Measurements from ENCODE around the gene DHRS2.

DNA sequence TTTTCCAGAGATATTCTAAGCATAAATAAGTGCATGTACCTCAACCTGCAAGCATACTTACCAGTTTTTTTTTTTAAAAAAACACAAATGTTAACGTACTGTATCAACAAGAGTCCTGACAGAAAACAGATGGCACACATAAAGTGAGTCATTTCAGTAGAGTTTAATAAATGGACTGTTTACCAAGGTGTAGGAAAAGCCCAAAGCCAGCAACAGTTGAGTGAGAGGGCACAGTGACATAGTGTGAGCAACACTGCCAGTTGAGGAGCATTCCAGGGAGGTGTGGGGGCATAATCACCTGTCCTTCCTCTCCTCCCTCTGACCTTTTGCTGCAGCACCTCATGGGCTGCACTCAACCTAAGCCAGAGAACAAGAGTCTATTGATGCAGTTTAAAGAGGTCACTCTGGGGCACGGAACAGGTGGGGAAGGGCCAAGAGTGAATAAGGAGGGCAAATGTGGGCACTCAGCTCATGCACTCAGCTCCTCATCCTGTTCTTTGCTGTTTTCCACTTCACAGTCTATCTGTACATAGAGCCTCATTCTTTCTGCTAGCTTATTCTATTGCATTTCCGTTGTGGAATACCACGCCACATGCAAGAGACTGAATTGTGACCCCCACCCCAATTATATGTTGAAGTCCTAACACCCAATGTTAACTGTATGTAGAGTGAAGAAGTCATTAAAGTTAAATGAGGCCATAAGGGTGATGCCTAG, 29.3 kb downstream of the DHRS2 start:
- TF ChIP-seq, protein P1, sequence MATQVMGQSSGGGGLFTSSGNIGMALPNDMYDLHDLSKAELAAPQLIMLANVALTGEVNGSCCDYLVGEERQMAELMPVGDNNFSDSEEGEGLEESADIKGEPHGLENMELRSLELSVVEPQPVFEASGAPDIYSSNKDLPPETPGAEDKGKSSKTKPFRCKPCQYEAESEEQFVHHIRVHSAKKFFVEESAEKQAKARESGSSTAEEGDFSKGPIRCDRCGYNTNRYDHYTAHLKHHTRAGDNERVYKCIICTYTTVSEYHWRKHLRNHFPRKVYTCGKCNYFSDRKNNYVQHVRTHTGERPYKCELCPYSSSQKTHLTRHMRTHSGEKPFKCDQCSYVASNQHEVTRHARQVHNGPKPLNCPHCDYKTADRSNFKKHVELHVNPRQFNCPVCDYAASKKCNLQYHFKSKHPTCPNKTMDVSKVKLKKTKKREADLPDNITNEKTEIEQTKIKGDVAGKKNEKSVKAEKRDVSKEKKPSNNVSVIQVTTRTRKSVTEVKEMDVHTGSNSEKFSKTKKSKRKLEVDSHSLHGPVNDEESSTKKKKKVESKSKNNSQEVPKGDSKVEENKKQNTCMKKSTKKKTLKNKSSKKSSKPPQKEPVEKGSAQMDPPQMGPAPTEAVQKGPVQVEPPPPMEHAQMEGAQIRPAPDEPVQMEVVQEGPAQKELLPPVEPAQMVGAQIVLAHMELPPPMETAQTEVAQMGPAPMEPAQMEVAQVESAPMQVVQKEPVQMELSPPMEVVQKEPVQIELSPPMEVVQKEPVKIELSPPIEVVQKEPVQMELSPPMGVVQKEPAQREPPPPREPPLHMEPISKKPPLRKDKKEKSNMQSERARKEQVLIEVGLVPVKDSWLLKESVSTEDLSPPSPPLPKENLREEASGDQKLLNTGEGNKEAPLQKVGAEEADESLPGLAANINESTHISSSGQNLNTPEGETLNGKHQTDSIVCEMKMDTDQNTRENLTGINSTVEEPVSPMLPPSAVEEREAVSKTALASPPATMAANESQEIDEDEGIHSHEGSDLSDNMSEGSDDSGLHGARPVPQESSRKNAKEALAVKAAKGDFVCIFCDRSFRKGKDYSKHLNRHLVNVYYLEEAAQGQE (IDR thresholded peaks at IDR 0.05; ENCODE audit: low read depth, low read length): no peak
- TF ChIP-seq BHLHE40 (IDR thresholded peaks at IDR 0.05; ENCODE audit: borderline replicate concordance in 1 of 2, low read depth in 2 of 2, low read length in 1 of 2) (no peak), RAD21 (IDR thresholded peaks at IDR 0.05; ENCODE audit: insufficient read depth, low read depth, low read length) (no peak)
- TF ChIP-seq, protein P2, sequence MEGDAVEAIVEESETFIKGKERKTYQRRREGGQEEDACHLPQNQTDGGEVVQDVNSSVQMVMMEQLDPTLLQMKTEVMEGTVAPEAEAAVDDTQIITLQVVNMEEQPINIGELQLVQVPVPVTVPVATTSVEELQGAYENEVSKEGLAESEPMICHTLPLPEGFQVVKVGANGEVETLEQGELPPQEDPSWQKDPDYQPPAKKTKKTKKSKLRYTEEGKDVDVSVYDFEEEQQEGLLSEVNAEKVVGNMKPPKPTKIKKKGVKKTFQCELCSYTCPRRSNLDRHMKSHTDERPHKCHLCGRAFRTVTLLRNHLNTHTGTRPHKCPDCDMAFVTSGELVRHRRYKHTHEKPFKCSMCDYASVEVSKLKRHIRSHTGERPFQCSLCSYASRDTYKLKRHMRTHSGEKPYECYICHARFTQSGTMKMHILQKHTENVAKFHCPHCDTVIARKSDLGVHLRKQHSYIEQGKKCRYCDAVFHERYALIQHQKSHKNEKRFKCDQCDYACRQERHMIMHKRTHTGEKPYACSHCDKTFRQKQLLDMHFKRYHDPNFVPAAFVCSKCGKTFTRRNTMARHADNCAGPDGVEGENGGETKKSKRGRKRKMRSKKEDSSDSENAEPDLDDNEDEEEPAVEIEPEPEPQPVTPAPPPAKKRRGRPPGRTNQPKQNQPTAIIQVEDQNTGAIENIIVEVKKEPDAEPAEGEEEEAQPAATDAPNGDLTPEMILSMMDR (IDR thresholded peaks at IDR 0.05 in 2 of 3, conservative IDR thresholded peaks at IDR 0.05 in 1 of 3; ENCODE audit: control insufficient read depth in 2 of 3, extremely low read depth in 1 of 3, insufficient read depth in 1 of 3, low read depth in 3 of 3, low read length in 3 of 3): no peak

Data from GM12878 (cell line).